Skin of body (tissue), 1 donor: ENCODE results near the gene QDPR. TPM values are rescaled to one million over a fixed set of nuclear protein-coding genes. Genes with fewer than 3 reads are reported as not detected.

Experiments used
- total RNA-seq: library from RNA; depleted of rRNA; stranded (reverse); fragments of >200 nt; gene quantifications from one replicate; pipeline ENCODE4 v1.2.3, GENCODE V29; 2014

QDPR gene
- total RNA-seq, 1 donor from 2014 or later, result 27.8 TPM

Other genes starting within 250 kb of the QDPR start
- gene CLRN2, start 3.1 kb upstream of the QDPR start, total RNA-seq, result not detected
- 68.0 TPM for gene LAP3, start 65.1 kb upstream of the QDPR start, total RNA-seq
- gene MED28, start 102.6 kb upstream of the QDPR start, total RNA-seq, result 19.9 TPM